Mesendoderm (in vitro differentiated cells): ENCODE data around the gene PPP1R26.

Experiments
- DNase-seq: peaks from one replicate; pipeline ENCODE4 v3.0.0; 2013
- H2AK5ac ChIP-seq: 2 replicates; pipeline ENCODE4 v1.6.1; 2013; ENCODE audit warnings: low read length, inconsistent platforms
- H2BK120ac ChIP-seq: 2 replicates; pipeline ENCODE4 v1.6.1; 2013; ENCODE audit warnings: low read depth, mild to moderate bottlenecking, low read length, moderate library complexity, mixed read lengths
- H2BK15ac ChIP-seq: replicated peaks from 2 replicates; pipeline ENCODE4 v1.6.1; 2013; ENCODE audit warnings: low read depth, mild to moderate bottlenecking, moderate library complexity
- H2BK5ac ChIP-seq: 2 replicates; pipeline ENCODE4 v1.6.1; 2013; ENCODE audit warnings: low read length, inconsistent platforms
- H3K18ac ChIP-seq: 2 replicates; pipeline ENCODE4 v1.6.1; 2013; ENCODE audit warnings: mild to moderate bottlenecking, low read length, mixed read lengths
- H3K23ac ChIP-seq: one replicate; pipeline ENCODE4 v1.6.1; 2013; ENCODE audit warnings: low read length
- H3K27ac ChIP-seq: 2 replicates; pipeline ENCODE4 v1.5.1; 2013; ENCODE audit warnings: low read depth, mild to moderate bottlenecking, inconsistent platforms, low read length, moderate library complexity
- H3K27me3 ChIP-seq: 2 replicates; pipeline ENCODE4 v1.6.1; 2013; ENCODE audit warnings: low read length, control low read depth, mild to moderate bottlenecking, inconsistent platforms; ENCODE audit not compliant: insufficient read depth, poor library complexity
- H3K36me3 ChIP-seq: 2 replicates; pipeline ENCODE4 v1.6.1; 2013; ENCODE audit warnings: low read length, inconsistent platforms; ENCODE audit not compliant: control insufficient read depth, insufficient read depth
- H3K4ac ChIP-seq: one replicate; pipeline ENCODE4 v1.6.1; 2013; ENCODE audit warnings: low read depth, mild to moderate bottlenecking, low read length, moderate library complexity
- H3K4me1 ChIP-seq: 2 replicates; pipeline ENCODE4 v1.6.1; 2013; ENCODE audit warnings: low read depth, low read length, inconsistent platforms; ENCODE audit not compliant: control insufficient read depth
- H3K4me2 ChIP-seq: 2 replicates; pipeline ENCODE4 v1.6.1; 2013; ENCODE audit warnings: low read length
- H3K4me3 ChIP-seq: 2 replicates; pipeline ENCODE4 v1.5.1; 2013; ENCODE audit warnings: mild to moderate bottlenecking, low read length
- H3K56ac ChIP-seq: one replicate; pipeline ENCODE4 v1.6.1; 2013; ENCODE audit warnings: low read length
- H3K79me1 ChIP-seq: 2 replicates; pipeline ENCODE4 v1.6.1; 2013; ENCODE audit warnings: low read length, inconsistent platforms
- H3K79me2 ChIP-seq: 2 replicates; pipeline ENCODE4 v1.6.1; 2013; ENCODE audit warnings: mild to moderate bottlenecking, low read length; ENCODE audit not compliant: control insufficient read depth, insufficient read depth
- H3K9ac ChIP-seq: 2 replicates; pipeline ENCODE4 v1.6.1; 2013; ENCODE audit warnings: low read length, inconsistent platforms
- H4K5ac ChIP-seq: one replicate; pipeline ENCODE4 v1.6.1; 2013; ENCODE audit warnings: low read length
- H4K8ac ChIP-seq: one replicate; pipeline ENCODE4 v1.6.1; 2013; ENCODE audit warnings: low read depth, mild to moderate bottlenecking, control low read depth, low read length, moderate library complexity
- WGBS: extraction: QIAGEN DNeasy Blood & Tissue Kit; methylation state at CpG from one replicate; pipeline ENCODE4 v1.1.7; 2013; ENCODE audit warnings: low lambda C conversion rate, missing lambda C conversion rate; ENCODE audit not compliant: insufficient coverage; ENCODE audit errors: extremely low coverage; 5-methylcytosine and 5-hydroxymethylcytosine counted together

Gene PPP1R26

DNA sequence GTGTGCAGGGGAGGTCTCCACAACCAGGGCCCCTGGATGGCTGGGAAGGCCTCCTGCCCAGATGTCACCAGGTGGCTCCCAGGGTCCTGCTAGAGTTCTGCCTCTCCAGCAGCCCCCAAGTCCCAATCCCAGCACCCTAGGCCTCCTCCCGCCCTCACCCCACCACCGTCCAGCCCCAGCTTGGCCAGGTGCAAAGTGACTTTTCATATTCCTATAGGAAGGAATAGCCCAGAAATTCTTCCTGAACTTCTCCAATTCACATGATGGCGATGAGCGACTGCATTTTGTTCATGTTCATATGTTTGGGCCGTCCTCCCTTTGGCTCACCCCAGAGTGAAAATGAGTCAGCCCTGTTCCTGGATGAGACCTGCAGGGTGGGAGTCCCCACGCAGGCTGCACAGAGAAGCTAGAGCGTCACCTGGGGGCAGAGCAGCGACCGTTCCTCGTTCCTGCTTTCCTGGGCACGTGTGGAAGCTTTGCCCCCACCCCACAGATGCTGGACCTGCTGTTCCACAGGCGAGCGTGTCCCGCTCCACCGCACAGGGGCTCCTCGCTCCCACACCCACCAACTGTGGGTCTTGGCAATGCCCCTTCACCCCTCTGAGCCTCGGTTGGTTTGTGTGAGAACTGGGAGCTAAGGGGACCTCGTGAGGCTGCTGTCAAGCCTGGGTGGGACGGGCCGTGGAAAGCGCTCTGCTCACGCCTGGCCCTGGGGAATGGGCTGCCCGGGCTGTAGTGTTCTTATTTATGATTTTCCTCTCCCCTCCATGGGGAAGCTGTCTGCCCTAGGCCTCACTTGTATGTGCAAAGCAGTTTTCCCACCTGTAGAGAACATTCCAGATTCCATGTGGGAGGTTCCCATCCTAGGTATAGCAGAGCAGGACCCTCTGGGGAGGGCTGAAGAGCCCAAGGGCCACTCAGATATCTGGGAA, 27.8 kb downstream of the PPP1R26 start:
- H4K5ac ChIP-seq = no peak overlapping the region
- no peak overlapping the region for H3K56ac ChIP-seq
- no peak overlapping the region for H3K4ac ChIP-seq
- H2AK5ac ChIP-seq = no peak overlapping the region
- no peak for DNase-seq
- WGBS = no CpG with 5 or more reads among the region's 23 CpGs
- H2BK15ac ChIP-seq = no peak overlapping the region
- H3K79me1 ChIP-seq = peaks cover 6% of the 10 kb centered on the region
- peaks cover 11% of the 10 kb centered on the region for H3K36me3 ChIP-seq
- no peak overlapping the region for H3K27ac ChIP-seq
- no peak overlapping the region for H3K4me2 ChIP-seq
- H3K4me1 ChIP-seq = no peaks in the 10 kb centered on the region
- H3K27me3 ChIP-seq = no peaks in the 10 kb centered on the region
- H3K79me2 ChIP-seq = peaks cover 2% of the 10 kb centered on the region
- H2BK120ac ChIP-seq = no peak overlapping the region
- H4K8ac ChIP-seq = no peak overlapping the region
- H3K18ac ChIP-seq = no peak overlapping the region
- H2BK5ac ChIP-seq = no peak overlapping the region
- H3K23ac ChIP-seq = no peak overlapping the region
- no peak overlapping the region for H3K4me3 ChIP-seq
- H3K9ac ChIP-seq = no peak overlapping the region

DNA sequence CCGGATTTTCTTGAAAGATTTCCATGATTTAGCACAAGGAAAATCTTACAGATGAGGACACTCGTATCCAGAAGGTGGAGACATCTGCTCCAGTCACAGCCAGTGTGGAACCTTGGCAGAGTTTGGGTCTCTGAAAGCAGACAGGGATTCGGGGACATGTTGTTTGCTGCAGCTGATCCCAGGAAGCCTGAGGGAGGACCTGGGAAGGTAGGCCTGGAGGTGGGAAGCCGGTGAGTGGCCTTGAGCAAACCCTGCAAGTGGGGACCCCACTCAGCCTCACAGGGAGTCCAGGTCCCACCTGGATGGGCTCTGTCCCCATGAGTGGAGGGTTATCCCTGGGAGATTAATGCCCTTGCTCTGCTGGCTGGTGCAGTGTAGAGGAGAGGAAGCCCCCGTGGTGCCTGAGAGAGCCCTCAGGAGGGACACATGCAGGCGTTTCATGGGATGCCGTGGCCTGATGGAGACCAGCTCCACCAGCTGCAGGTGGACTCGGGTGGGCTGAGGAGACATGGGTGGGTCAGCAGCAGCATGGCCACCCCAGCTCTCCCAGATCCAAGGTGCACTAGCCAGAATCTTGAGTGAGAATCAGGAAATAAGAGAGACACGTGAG, 28.7 kb downstream of the PPP1R26 start:
- no peak overlapping the region for H3K18ac ChIP-seq
- H3K9ac ChIP-seq = no peak overlapping the region
- H3K4me1 ChIP-seq = no peaks in the 10 kb centered on the region
- H3K27me3 ChIP-seq = no peaks in the 10 kb centered on the region
- H3K36me3 ChIP-seq = peaks cover 8% of the 10 kb centered on the region
- no peak overlapping the region for H3K4me3 ChIP-seq
- no peak overlapping the region for H2BK15ac ChIP-seq
- no peak overlapping the region for H3K4ac ChIP-seq
- no peak overlapping the region for H2AK5ac ChIP-seq
- H3K79me1 ChIP-seq = peaks cover 1% of the 10 kb centered on the region
- no peak overlapping the region for H3K27ac ChIP-seq
- H4K8ac ChIP-seq = no peak overlapping the region
- no peak overlapping the region for H2BK120ac ChIP-seq
- WGBS = no CpG with 5 or more reads among the region's 9 CpGs
- H3K4me2 ChIP-seq = no peak overlapping the region
- no peak overlapping the region for H3K56ac ChIP-seq
- H4K5ac ChIP-seq = no peak overlapping the region
- H3K79me2 ChIP-seq = no peaks in the 10 kb centered on the region
- no peak for DNase-seq
- no peak overlapping the region for H2BK5ac ChIP-seq
- H3K23ac ChIP-seq = no peak overlapping the region

GRCh38 chr9:135509458-135509857, 29.9 kb downstream of the PPP1R26 start:
- Histone ChIP-seq H3K27ac (no peak overlapping the region), H4K8ac (no peak overlapping the region), H2BK15ac (no peak overlapping the region), H2AK5ac (no peak overlapping the region), H2BK5ac (no peak overlapping the region), H3K27me3 (no peaks in the 10 kb centered on the region), H3K4me2 (no peak overlapping the region), H3K9ac (no peak overlapping the region), H3K79me1 (no peaks in the 10 kb centered on the region), H3K18ac (no peak overlapping the region), H3K23ac (no peak overlapping the region), H3K4me1 (no peaks in the 10 kb centered on the region), H3K79me2 (no peaks in the 10 kb centered on the region), H3K36me3 (peaks cover 1% of the 10 kb centered on the region), H3K4ac (no peak overlapping the region), H2BK120ac (no peak overlapping the region), H3K56ac (no peak overlapping the region), H3K4me3 (no peak overlapping the region), H4K5ac (no peak overlapping the region)
- no CpG with 5 or more reads among the region's 2 CpGs for WGBS
- DNase-seq = no peak

DNA sequence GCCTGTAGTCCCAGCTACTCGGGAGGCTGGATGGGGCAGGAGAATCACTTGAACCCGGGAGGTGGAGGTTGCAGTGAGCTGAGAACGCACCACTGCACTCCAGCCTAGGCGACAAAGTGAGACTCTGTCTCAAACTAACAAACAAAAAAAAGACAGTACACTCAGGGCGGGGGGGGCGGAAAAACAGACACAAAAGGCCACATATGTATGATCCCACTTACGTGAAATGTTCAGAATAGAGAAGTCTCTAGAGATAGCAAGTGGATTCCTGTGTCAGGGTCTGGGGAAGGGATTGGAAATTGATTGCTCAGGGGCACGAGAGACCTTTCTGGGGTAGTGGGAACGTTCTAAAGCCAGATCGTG, 32.6 kb downstream of the PPP1R26 start:
- Histone ChIP-seq H3K18ac (no peak overlapping the region), H2AK5ac (no peak overlapping the region), H3K4me1 (no peaks in the 10 kb centered on the region)

GRCh38 chr9:135512904-135513303, 33.3 kb downstream of the PPP1R26 start:
- Histone ChIP-seq H4K5ac (no peak overlapping the region), H3K36me3 (no peaks in the 10 kb centered on the region), H3K4me2 (no peak overlapping the region), H3K27ac (no peak overlapping the region), H2AK5ac (no peak overlapping the region), H3K27me3 (no peaks in the 10 kb centered on the region), H3K4me3 (no peak overlapping the region), H3K4me1 (no peaks in the 10 kb centered on the region), H4K8ac (no peak overlapping the region), H2BK5ac (no peak overlapping the region), H2BK120ac (no peak overlapping the region), H3K56ac (no peak overlapping the region), H3K79me1 (no peaks in the 10 kb centered on the region), H3K79me2 (no peaks in the 10 kb centered on the region), H3K23ac (no peak overlapping the region), H2BK15ac (no peak overlapping the region), H3K9ac (no peak overlapping the region), H3K18ac (no peak overlapping the region), H3K4ac (no peak overlapping the region)
- no CpG with 5 or more reads among the region's 7 CpGs for WGBS
- DNase-seq = no peak

More for the DNA sequence above, 32.6 kb downstream of the PPP1R26 start:
- H3K4ac ChIP-seq = no peak overlapping the region
- H4K8ac ChIP-seq = no peak overlapping the region
- no peaks in the 10 kb centered on the region for H3K79me2 ChIP-seq
- no peak overlapping the region for H2BK120ac ChIP-seq
- no peak overlapping the region for H3K23ac ChIP-seq
- H3K56ac ChIP-seq = no peak overlapping the region
- H3K79me1 ChIP-seq = no peaks in the 10 kb centered on the region
- no peak overlapping the region for H3K27ac ChIP-seq
- no peak overlapping the region for H2BK5ac ChIP-seq
- no peak overlapping the region for H3K4me2 ChIP-seq
- DNase-seq = no peak
- H3K27me3 ChIP-seq = no peaks in the 10 kb centered on the region
- no peak overlapping the region for H2BK15ac ChIP-seq
- H3K9ac ChIP-seq = no peak overlapping the region
- no peaks in the 10 kb centered on the region for H3K36me3 ChIP-seq
- no peak overlapping the region for H4K5ac ChIP-seq
- H3K4me3 ChIP-seq = no peak overlapping the region
- WGBS = no CpG with 5 or more reads among the region's 10 CpGs
